Heart right ventricle (tissue), 16 donors: ENCODE data around the gene LRRN2. TPM values are rescaled to one million over a fixed set of nuclear protein-coding genes. Genes with fewer than 3 reads are reported as not detected.

ENCODE experiments used
- ATAC-seq, 8 donors: fragments of 200-7000 bp; cut with Tn5 transposase; one replicate each; pipeline ENCODE4 v1.9.1; 2020; ENCODE audit warnings: mild to moderate bottlenecking in 8 of 8, moderate library complexity in 8 of 8, moderate number of reproducible peaks in 1 of 8
- DNase-seq, 2 donors: peaks; one replicate each; pipeline ENCODE4 v3.0.0-alpha.2; 2020
- H3K27ac ChIP-seq, 10 donors: fragments of 200-600 bp; sonication (generic) in 2 of 10; one replicate each; pipeline versions ENCODE4 v1.5.0 to v1.8.0; 2020 to 2022; ENCODE audit warnings: mild to moderate bottlenecking in 3 of 10
- H3K27me3 ChIP-seq, 7 donors: fragments of 200-600 bp; one replicate each; pipeline ENCODE4 v1.8.0; 2021 to 2022; ENCODE audit warnings: mild to moderate bottlenecking in 2 of 7
- H3K36me3 ChIP-seq, 9 donors: fragments of 200-600 bp; sonication (generic) in 1 of 9; one replicate each; pipeline versions ENCODE4 v1.5.0 to v1.8.0; 2020 to 2022; ENCODE audit warnings: mild to moderate bottlenecking in 2 of 9
- H3K4me1 ChIP-seq, 9 donors: fragments of 200-600 bp; sonication (generic) in 1 of 9; one replicate each; pipeline versions ENCODE4 v1.5.0 to v1.8.0; 2020 to 2022; ENCODE audit warnings: mild to moderate bottlenecking in 4 of 9
- H3K4me3 ChIP-seq, 10 donors: fragments of 200-600 bp; sonication (generic) in 2 of 10; one replicate each; pipeline versions ENCODE4 v1.5.0 to v1.8.0; 2020 to 2022; ENCODE audit warnings: mild to moderate bottlenecking in 7 of 10, moderate library complexity in 2 of 10
- H3K9me3 ChIP-seq, 11 donors: fragments of 200-600 bp in 10 of 11; sonication (generic) in 2 of 11; one replicate each; pipeline versions ENCODE4 v1.5.0 to v1.8.0; 2013 to 2022; ENCODE audit warnings: mild to moderate bottlenecking in 2 of 11, control low read depth in 1 of 11, moderate library complexity in 1 of 11
- CTCF ChIP-seq, 9 donors: fragments of 200-600 bp; sonication (generic) in 2 of 9; IDR thresholded peaks; one replicate each; pipeline versions ENCODE4 v1.5.0 to v1.8.0; 2021 to 2022; ENCODE audit warnings: antibody characterized with exemption in 9 of 9, mild to moderate bottlenecking in 5 of 9, moderate library complexity in 1 of 9
- WGBS, 2 donors: extraction: QIAGEN DNeasy Blood & Tissue Kit; methylation state at CpG; one replicate each; pipeline ENCODE4 v1.1.7; 2013; ENCODE audit warnings: inconsistent platforms in 1 of 2; 5-methylcytosine and 5-hydroxymethylcytosine counted together
- intact Hi-C, 10 donors: fragments of 100-400 bp; cut with DNase I; formaldehyde crosslinking; loops; one replicate each; pipeline versions ENCODE4 v1.11.1 to v1.14.2; 2022
- polyA plus RNA-seq, 2 donors: library from polyadenylated mRNA; stranded (reverse); fragments of 200-250 nt; gene quantifications; one replicate each; pipeline ENCODE4 v1.2.3, GENCODE V29; 2013
- total RNA-seq, 10 donors: library from RNA; stranded (reverse); fragmentation: NEBNext Ultra II Directional in 3 of 10; extraction: Animal tissue kit (Norgen Biotek cat#: 25700) in 3 of 10; gene quantifications; one replicate each; pipeline versions ENCODE4 v1.2.1 to v1.2.4, GENCODE V29; 2021 to 2023
- donor health status: Arrhythmogenic right ventricular cardiomyopathy.
- donor health status: ischemic (EF 13 %, LVEDD 7.1; RV severe dilation, severe dysfunction).
- donor health status: healthy with polysubstance abuse.
- donor health status: DM: no; HTN: yes; CAD: no.
- donor health status: DM: no; HTN: no; CAD: no.
- donor health status: ischemic (EF 25% LVEDD 6.9; RV normal size, moderate dysfunction).
- donor health status: ischemic (EF 25% LVEDD 5.7; RV mildly dilated, moderate dysfunction).
- donor health status: healthy.
- donor health status: DM: yes; HTN: yes; CAD: no.
- donor health status: Ischemic cardiomyopathy.
- donor health status: ischemic (EF 35%, LVEDD 5.7; RV mildly dilated, moderate dysfunction).
- donor health status: nonischemic (EF 11% LVEDD 7.7; RV severe dilation, severe dysfunction).
- donor health status: DM: yes; HTN: yes; CAD: no.
- donor health status: PGD.
- donor health status: ischemic (EF 29% LVEDD 5.4; RV normal size, mild dysfunction).
- donor health status: nonischemic (EF 23%, LVEDD 6.1; RV moderate dilation, normal function).

The LRRN2 gene
- total and polyA plus RNA-seq, 12 donors = 0.73 to 2.9 (median 1.1) TPM

GRCh38 chr1:204673209-204673608 is 12.3 kb downstream of the LRRN2 start:
- no peaks in the 10 kb centered on the region for H3K9me3 ChIP-seq
- no peaks in the 10 kb centered on the region for H3K4me1 ChIP-seq
- TF ChIP-seq CTCF (IDR thresholded peaks at IDR 0.05) = no peak
- DNase-seq (no peak), ATAC-seq (no peak)
- 88 to 90% methylated on average over 2 of the region's 2 CpGs for WGBS, 2 donors
- H3K36me3 ChIP-seq = no peaks in the 10 kb centered on the region
- peaks cover 0 to 24% (median 16%) of the 10 kb centered on the region in 7 donors for H3K27me3 ChIP-seq
- no peak overlapping the region for H3K4me3 ChIP-seq
- H3K27ac ChIP-seq = no peak overlapping the region
- intact Hi-C loops = no loop called here

- intact Hi-C loops = no loop called here
- WGBS, 2 donors = 63 to 70% methylated on average over 10 of the region's 10 CpGs
- Histone ChIP-seq H3K36me3 (no peaks in the 10 kb centered on the region), H3K27me3 (peaks cover 0 to 18% (median 12%) of the 10 kb centered on the region in 7 donors), H3K4me3 (no peak overlapping the region), H3K27ac (no peak overlapping the region), H3K9me3 (no peaks in the 10 kb centered on the region), H3K4me1 (no peaks in the 10 kb centered on the region)
- no peak for TF ChIP-seq CTCF (IDR thresholded peaks at IDR 0.05)
- DNase-seq (no peak), ATAC-seq (no peak)
Measured at GRCh38 chr1:204672482-204673121, 12.9 kb downstream of the LRRN2 start.

- Histone ChIP-seq H3K27me3 (peaks cover 0 to 14% (median 10%) of the 10 kb centered on the region in 7 donors), H3K36me3 (no peaks in the 10 kb centered on the region), H3K4me1 (no peaks in the 10 kb centered on the region), H3K4me3 (no peak overlapping the region), H3K27ac (no peak overlapping the region), H3K9me3 (peaks cover 0 to under 1% (median 0%) of the 10 kb centered on the region in 11 donors)
- 69 to 78% methylated on average over 6 of the region's 6 CpGs for WGBS, 2 donors
- intact Hi-C loops = no loop called here
- TF ChIP-seq CTCF (IDR thresholded peaks at IDR 0.05) = no peak
- no peak for ATAC-seq
- DNase-seq = no peak
Measured at GRCh38 chr1:204672069-204672468, 13.5 kb downstream of the LRRN2 start.

- DNase-seq (no peak), ATAC-seq (no peak)
- TF ChIP-seq CTCF (IDR thresholded peaks at IDR 0.05) = no peak
- Histone ChIP-seq H3K4me3 (no peak overlapping the region), H3K9me3 (peaks cover 0 to 3% (median 0%) of the 10 kb centered on the region in 11 donors), H3K27ac (no peak overlapping the region), H3K4me1 (no peaks in the 10 kb centered on the region), H3K27me3 (peaks cover 0 to 17% (median 10%) of the 10 kb centered on the region in 7 donors), H3K36me3 (no peaks in the 10 kb centered on the region)
- WGBS, 2 donors = 68% methylated on average over 10 of the region's 10 CpGs
- intact Hi-C loops = no loop called here
Measured at GRCh38 chr1:204670152-204670927, 15.2 kb downstream of the LRRN2 start.
